Measurements from ENCODE around the gene PLCD1.
A peak's percentile ranks its signal among the peaks of the same experiment; 100 is the strongest.

PLCD1 gene

GRCh38 chr3:37995652-37996641 lies 33.5 kb downstream of the PLCD1 start:
- no peaks in the 10 kb centered on the region for H3K27me3 ChIP-seq (ENCODE audit: control insufficient read depth, insufficient read depth, low read length)
- no peaks in the 10 kb centered on the region for H3K36me3 ChIP-seq (ENCODE audit: insufficient read depth, low read length)
- no peaks in the 10 kb centered on the region for H3K9me3 ChIP-seq (replicated peaks; ENCODE audit: low read length)
- peaks cover 26% of the 10 kb centered on the region for H3K4me1 ChIP-seq (ENCODE audit: control insufficient read depth, insufficient read depth, low read length)
- H3K4me2 ChIP-seq (ENCODE audit: low read length), result no peak overlapping the region
- H3K4me3 ChIP-seq (ENCODE audit: low read length), result no peak overlapping the region
- no peak overlapping the region for H3K9ac ChIP-seq (ENCODE audit: low read depth, low read length)

- Histone ChIP-seq H3K9ac (ENCODE audit: low read depth, low read length) (peak overlapping the region; percentile 86), H3K4me3 (ENCODE audit: low read length) (peak overlapping the region; percentile 74), H3K4me2 (ENCODE audit: low read length) (peak overlapping the region; percentile 89), H3K9me3 (replicated peaks; ENCODE audit: low read length) (no peaks in the 10 kb centered on the region), H3K36me3 (ENCODE audit: insufficient read depth, low read length) (no peaks in the 10 kb centered on the region), H3K27me3 (ENCODE audit: control insufficient read depth, insufficient read depth, low read length) (no peaks in the 10 kb centered on the region), H3K4me1 (ENCODE audit: control insufficient read depth, insufficient read depth, low read length) (peaks cover 26% of the 10 kb centered on the region)
Observed at GRCh38 chr3:37994639-37994972, 34.8 kb downstream of the PLCD1 start.

GRCh38 chr3:37993820-37994638 lies 35.4 kb downstream of the PLCD1 start:
- Histone ChIP-seq H3K9me3 (replicated peaks; ENCODE audit: low read length) (no peaks in the 10 kb centered on the region), H3K27me3 (ENCODE audit: control insufficient read depth, insufficient read depth, low read length) (no peaks in the 10 kb centered on the region), H3K4me1 (ENCODE audit: control insufficient read depth, insufficient read depth, low read length) (peaks cover 26% of the 10 kb centered on the region), H3K4me3 (ENCODE audit: low read length) (peak overlapping the region; percentile 74), H3K9ac (ENCODE audit: low read depth, low read length) (peak overlapping the region; percentile 86), H3K4me2 (ENCODE audit: low read length) (peak overlapping the region; percentile 89), H3K36me3 (ENCODE audit: insufficient read depth, low read length) (no peaks in the 10 kb centered on the region)

DNA sequence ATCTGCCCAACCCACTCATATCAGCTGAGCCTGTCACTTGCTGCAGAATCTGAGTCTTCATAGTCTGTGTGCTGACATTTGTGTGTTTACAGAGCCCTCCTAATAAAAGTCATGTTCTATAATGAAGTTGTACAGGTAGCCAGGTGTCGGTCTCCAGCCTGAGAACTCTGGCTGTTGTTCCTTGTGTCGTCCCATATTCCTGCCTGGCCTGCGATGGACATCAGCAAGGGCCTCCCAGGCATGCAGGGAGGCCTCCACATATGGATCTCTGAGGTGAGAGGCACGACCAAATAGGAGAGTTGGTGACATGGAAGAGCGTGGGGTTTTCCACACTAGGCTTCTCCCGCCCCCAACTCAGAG lies 36.0 kb downstream of the PLCD1 start:
- peak overlapping the region; percentile 89 for H3K4me2 ChIP-seq (ENCODE audit: low read length)
- no peaks in the 10 kb centered on the region for H3K9me3 ChIP-seq (replicated peaks; ENCODE audit: low read length)
- H3K4me1 ChIP-seq (ENCODE audit: control insufficient read depth, insufficient read depth, low read length), result peaks cover 22% of the 10 kb centered on the region
- peak overlapping the region; percentile 74 for H3K4me3 ChIP-seq (ENCODE audit: low read length)
- no peaks in the 10 kb centered on the region for H3K27me3 ChIP-seq (ENCODE audit: control insufficient read depth, insufficient read depth, low read length)
- H3K9ac ChIP-seq (ENCODE audit: low read depth, low read length), result peak overlapping the region; percentile 86
- H3K36me3 ChIP-seq (ENCODE audit: insufficient read depth, low read length), result no peaks in the 10 kb centered on the region

- Histone ChIP-seq H3K4me3 (ENCODE audit: low read length) (no peak overlapping the region), H3K4me1 (ENCODE audit: control insufficient read depth, insufficient read depth, low read length) (peaks cover 19% of the 10 kb centered on the region)
Observed at GRCh38 chr3:37993067-37993455, 36.4 kb downstream of the PLCD1 start.

DNA sequence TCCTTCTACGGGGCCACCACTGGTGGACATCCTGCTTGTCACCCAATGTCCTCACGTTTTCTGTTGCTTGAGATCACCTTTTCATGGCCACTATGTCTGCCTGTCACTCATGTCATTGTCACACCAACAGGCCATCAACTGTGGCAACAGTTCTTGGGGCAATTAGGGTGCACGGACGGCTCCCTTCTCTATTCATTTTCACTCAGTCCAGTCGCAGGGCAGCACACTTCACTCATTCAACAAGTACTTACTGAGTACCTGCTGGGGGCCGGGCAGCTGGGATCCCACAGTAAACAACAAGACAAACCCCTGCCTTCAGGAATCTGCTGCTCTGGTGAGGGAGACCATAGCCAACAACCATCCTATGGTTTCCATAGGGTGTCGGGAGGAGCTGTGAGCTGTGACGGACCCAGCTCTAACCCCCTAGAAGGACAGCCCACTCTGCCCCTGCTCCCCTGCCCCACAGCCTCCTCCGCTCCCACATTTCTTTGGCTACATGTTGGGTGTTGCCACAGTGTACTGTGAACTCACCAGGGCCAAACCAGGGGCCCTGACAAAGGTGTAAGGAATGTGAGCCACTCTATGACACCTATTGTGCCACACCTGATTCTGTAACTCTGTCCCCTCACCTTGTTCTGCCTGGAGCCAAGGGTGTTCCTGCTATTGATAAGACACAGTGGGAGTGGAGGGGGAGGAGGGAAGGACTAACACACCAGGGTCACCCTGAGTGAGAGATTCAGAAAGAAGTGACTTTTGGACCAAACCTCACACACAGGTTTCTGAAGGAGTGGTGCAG lies 37.0 kb downstream of the PLCD1 start:
- Histone ChIP-seq H3K4me3 (ENCODE audit: low read length) (no peak overlapping the region), H3K36me3 (ENCODE audit: insufficient read depth, low read length) (no peaks in the 10 kb centered on the region), H3K9ac (ENCODE audit: low read depth, low read length) (no peak overlapping the region), H3K4me2 (ENCODE audit: low read length) (no peak overlapping the region), H3K4me1 (ENCODE audit: control insufficient read depth, insufficient read depth, low read length) (peaks cover 19% of the 10 kb centered on the region), H3K27me3 (ENCODE audit: control insufficient read depth, insufficient read depth, low read length) (no peaks in the 10 kb centered on the region), H3K9me3 (replicated peaks; ENCODE audit: low read length) (no peaks in the 10 kb centered on the region)

More at GRCh38 chr3:37993067-37993455, 36.4 kb downstream of the PLCD1 start:
- Histone ChIP-seq H3K9ac (ENCODE audit: low read depth, low read length) (no peak overlapping the region), H3K4me2 (ENCODE audit: low read length) (peak overlapping the region; percentile 89), H3K36me3 (ENCODE audit: insufficient read depth, low read length) (no peaks in the 10 kb centered on the region), H3K9me3 (replicated peaks; ENCODE audit: low read length) (no peaks in the 10 kb centered on the region), H3K27me3 (ENCODE audit: control insufficient read depth, insufficient read depth, low read length) (no peaks in the 10 kb centered on the region)

DNA sequence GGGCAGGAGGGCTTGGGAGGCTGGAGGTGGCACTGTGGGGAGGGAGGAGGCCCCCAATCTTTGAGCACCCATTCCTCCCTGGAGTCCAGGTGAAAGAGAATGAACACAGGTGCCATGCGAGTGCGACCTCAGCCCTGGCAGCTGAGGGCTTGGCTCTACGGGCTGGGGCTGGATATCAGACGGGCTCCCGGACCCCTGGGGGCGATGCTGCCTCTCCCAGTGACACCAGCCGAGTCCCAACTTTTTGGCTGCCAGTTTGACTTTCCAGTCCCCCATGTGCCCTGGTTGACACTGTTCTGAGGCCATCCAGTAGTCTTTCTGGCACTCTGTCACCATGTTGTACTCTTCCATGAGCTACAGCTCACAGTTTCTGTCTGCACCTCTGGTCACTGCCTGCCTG lies 37.6 kb downstream of the PLCD1 start:
- H3K4me1 ChIP-seq (ENCODE audit: control insufficient read depth, insufficient read depth, low read length), result peaks cover 19% of the 10 kb centered on the region
- H3K4me2 ChIP-seq (ENCODE audit: low read length), result no peak overlapping the region
- no peaks in the 10 kb centered on the region for H3K27me3 ChIP-seq (ENCODE audit: control insufficient read depth, insufficient read depth, low read length)
- H3K36me3 ChIP-seq (ENCODE audit: insufficient read depth, low read length), result no peaks in the 10 kb centered on the region
- H3K9me3 ChIP-seq (replicated peaks; ENCODE audit: low read length), result no peaks in the 10 kb centered on the region
- no peak overlapping the region for H3K4me3 ChIP-seq (ENCODE audit: low read length)
- no peak overlapping the region for H3K9ac ChIP-seq (ENCODE audit: low read depth, low read length)

GRCh38 chr3:37991109-37991508 lies 38.3 kb downstream of the PLCD1 start:
- Histone ChIP-seq H3K27me3 (ENCODE audit: control insufficient read depth, insufficient read depth, low read length) (no peaks in the 10 kb centered on the region), H3K4me1 (ENCODE audit: control insufficient read depth, insufficient read depth, low read length) (peaks cover 19% of the 10 kb centered on the region), H3K4me2 (ENCODE audit: low read length) (no peak overlapping the region), H3K9ac (ENCODE audit: low read depth, low read length) (no peak overlapping the region), H3K36me3 (ENCODE audit: insufficient read depth, low read length) (no peaks in the 10 kb centered on the region), H3K9me3 (replicated peaks; ENCODE audit: low read length) (no peaks in the 10 kb centered on the region), H3K4me3 (ENCODE audit: low read length) (no peak overlapping the region)

DNA sequence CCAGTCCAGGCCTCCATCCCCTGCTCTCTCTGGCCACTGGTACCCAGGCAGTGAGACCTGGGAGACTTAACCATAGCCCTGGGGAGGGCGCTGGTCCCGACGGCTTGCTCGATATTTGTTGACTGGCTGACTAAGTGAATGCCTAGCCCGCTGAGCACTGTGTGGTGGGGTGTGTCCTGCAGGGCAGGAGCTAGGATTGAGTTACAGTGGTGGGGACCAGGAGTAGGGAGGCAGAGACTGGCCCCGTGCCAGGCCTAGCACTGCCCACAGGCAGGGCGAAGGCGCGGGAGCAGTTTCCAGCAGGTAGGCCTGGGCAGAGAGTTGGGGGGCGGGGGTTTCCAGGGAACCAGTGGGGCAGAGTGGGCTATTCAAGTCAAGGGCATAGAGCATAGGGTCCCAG lies 38.9 kb downstream of the PLCD1 start, which contains the start of gene VILL:
VILL (plus strand) TSS at position 260 of the 400 bp plus-strand sequence. CDS start 2,887 bp downstream, outside the sequence.
- Histone ChIP-seq H3K9me3 (replicated peaks; ENCODE audit: low read length) (no peaks in the 10 kb centered on the region), H3K36me3 (ENCODE audit: insufficient read depth, low read length) (no peaks in the 10 kb centered on the region), H3K4me1 (ENCODE audit: control insufficient read depth, insufficient read depth, low read length) (peaks cover 19% of the 10 kb centered on the region), H3K4me3 (ENCODE audit: low read length) (no peak within 1 kb of the TSS), H3K27me3 (ENCODE audit: control insufficient read depth, insufficient read depth, low read length) (no peaks in the 10 kb centered on the region), H3K4me2 (ENCODE audit: low read length) (no peak within 1 kb of the TSS), H3K9ac (ENCODE audit: low read depth, low read length) (no peak within 1 kb of the TSS)

GRCh38 chr3:37989821-37990480 lies 39.5 kb downstream of the PLCD1 start:
- H3K9ac ChIP-seq (ENCODE audit: low read depth, low read length), result no peak overlapping the region
- peaks cover 16% of the 10 kb centered on the region for H3K4me1 ChIP-seq (ENCODE audit: control insufficient read depth, insufficient read depth, low read length)
- H3K36me3 ChIP-seq (ENCODE audit: insufficient read depth, low read length), result peaks cover 3% of the 10 kb centered on the region
- no peaks in the 10 kb centered on the region for H3K27me3 ChIP-seq (ENCODE audit: control insufficient read depth, insufficient read depth, low read length)
- H3K4me2 ChIP-seq (ENCODE audit: low read length), result no peak overlapping the region
- no peak overlapping the region for H3K4me3 ChIP-seq (ENCODE audit: low read length)
- H3K9me3 ChIP-seq (replicated peaks; ENCODE audit: low read length), result no peaks in the 10 kb centered on the region
